ENCODE data around the gene PEX13.

- TF ChIP-seq POLR2A (IDR thresholded peaks at IDR 0.05) (no peak), CTCF (IDR thresholded peaks at IDR 0.05) (no peak)
These were observed 68.4 kb downstream of the PEX13 start for GRCh38 chr2:61085883-61086282.

Data from adrenal gland (tissue), 5 donors.